ENCODE results near the gene PCED1B. TPM values are rescaled to one million over a fixed set of nuclear protein-coding genes. Genes with fewer than 3 reads are reported as not detected.

Gene PCED1B
- total and polyA plus RNA-seq, 2 donors (not counting 1 experiment from before 2014, with no cell fraction given) = 0.33 to 0.83 TPM

GRCh38 chr12:47212701-47213039, 133.2 kb downstream of the PCED1B start:
- H3K9me3 ChIP-seq (ENCODE audit: control insufficient read depth, insufficient read depth, low read depth, low read length) = no peaks in the 10 kb centered on the region
- no peaks in the 10 kb centered on the region for H4K20me1 ChIP-seq (ENCODE audit: control insufficient read depth, extremely low read depth, insufficient read depth, low read length)
- no peak overlapping the region for H3K4me2 ChIP-seq (ENCODE audit: extremely low read depth, insufficient read depth, low read length)
- no peak overlapping the region for H3K27ac ChIP-seq (ENCODE audit: insufficient read depth, low read length)
- H3K4me1 ChIP-seq (ENCODE audit: control insufficient read depth, extremely low read depth, insufficient read depth, low read length) = no peaks in the 10 kb centered on the region
- no peaks in the 10 kb centered on the region for H3K79me2 ChIP-seq (ENCODE audit: control insufficient read depth, insufficient read depth, low read length)
- H3K27me3 ChIP-seq (ENCODE audit: control insufficient read depth, insufficient read depth, low read length) = no peaks in the 10 kb centered on the region
- no peak for DNase-seq (ENCODE audit: low read depth in 2 of 2)
- H2AFZ ChIP-seq (ENCODE audit: low read length) = no peak overlapping the region
- H3K9ac ChIP-seq (ENCODE audit: insufficient read depth, low read length) = no peak overlapping the region
- TF ChIP-seq EZH2 (IDR thresholded peaks at IDR 0.05; ENCODE audit: low read length, missing control alignments) (no peak), CTCF (conservative IDR thresholded peaks at IDR 0.05 in 1 of 2, IDR thresholded peaks at IDR 0.05 in 1 of 2; ENCODE audit: low read depth in 1 of 2, low read length in 2 of 2) (no peak)
- no peaks in the 10 kb centered on the region for H3K36me3 ChIP-seq (ENCODE audit: control insufficient read depth, insufficient read depth, low read length)
- no peak overlapping the region for H3K4me3 ChIP-seq (replicated peaks in 1 of 4; ENCODE audit: control extremely low read depth in 1 of 4, insufficient read depth in 1 of 4, low read depth in 3 of 4, low read length in 4 of 4)

- Histone ChIP-seq H3K4me2 (ENCODE audit: extremely low read depth, insufficient read depth, low read length) (no peak overlapping the region), H3K4me3 (replicated peaks in 1 of 4; ENCODE audit: control extremely low read depth in 1 of 4, insufficient read depth in 1 of 4, low read depth in 3 of 4, low read length in 4 of 4) (no peak overlapping the region), H3K4me1 (ENCODE audit: control insufficient read depth, extremely low read depth, insufficient read depth, low read length) (no peaks in the 10 kb centered on the region), H3K27ac (ENCODE audit: insufficient read depth, low read length) (no peak overlapping the region), H3K79me2 (ENCODE audit: control insufficient read depth, insufficient read depth, low read length) (no peaks in the 10 kb centered on the region), H3K9ac (ENCODE audit: insufficient read depth, low read length) (no peak overlapping the region), H2AFZ (ENCODE audit: low read length) (no peak overlapping the region), H4K20me1 (ENCODE audit: control insufficient read depth, extremely low read depth, insufficient read depth, low read length) (no peaks in the 10 kb centered on the region), H3K27me3 (ENCODE audit: control insufficient read depth, insufficient read depth, low read length) (no peaks in the 10 kb centered on the region), H3K9me3 (ENCODE audit: control insufficient read depth, insufficient read depth, low read depth, low read length) (no peaks in the 10 kb centered on the region), H3K36me3 (ENCODE audit: control insufficient read depth, insufficient read depth, low read length) (no peaks in the 10 kb centered on the region)
- no peak for TF ChIP-seq CTCF (conservative IDR thresholded peaks at IDR 0.05 in 1 of 2, IDR thresholded peaks at IDR 0.05 in 1 of 2; ENCODE audit: low read depth in 1 of 2, low read length in 2 of 2)
- no peak for TF ChIP-seq EZH2 (IDR thresholded peaks at IDR 0.05; ENCODE audit: low read length, missing control alignments)
- DNase-seq (ENCODE audit: low read depth in 2 of 2) = no peak
These were observed 134.0 kb downstream of the PCED1B start for GRCh38 chr12:47213396-47213795.

GRCh38 chr12:47214001-47214619, 134.7 kb downstream of the PCED1B start:
- Histone ChIP-seq H3K9ac (ENCODE audit: insufficient read depth, low read length) (no peak overlapping the region), H2AFZ (ENCODE audit: low read length) (no peak overlapping the region)
- TF ChIP-seq EZH2 (IDR thresholded peaks at IDR 0.05; ENCODE audit: low read length, missing control alignments) (no peak), CTCF (conservative IDR thresholded peaks at IDR 0.05 in 1 of 2, IDR thresholded peaks at IDR 0.05 in 1 of 2; ENCODE audit: low read depth in 1 of 2, low read length in 2 of 2) (no peak)

More at GRCh38 chr12:47214001-47214619, 134.7 kb downstream of the PCED1B start:
- no peak overlapping the region for H3K4me2 ChIP-seq (ENCODE audit: extremely low read depth, insufficient read depth, low read length)
- H3K27me3 ChIP-seq (ENCODE audit: control insufficient read depth, insufficient read depth, low read length) = no peaks in the 10 kb centered on the region
- H3K27ac ChIP-seq (ENCODE audit: insufficient read depth, low read length) = no peak overlapping the region
- no peak for DNase-seq (ENCODE audit: low read depth in 2 of 2)
- no peaks in the 10 kb centered on the region for H3K4me1 ChIP-seq (ENCODE audit: control insufficient read depth, extremely low read depth, insufficient read depth, low read length)
- H3K4me3 ChIP-seq (replicated peaks in 1 of 4; ENCODE audit: control extremely low read depth in 1 of 4, insufficient read depth in 1 of 4, low read depth in 3 of 4, low read length in 4 of 4) = no peak overlapping the region
- H3K9me3 ChIP-seq (ENCODE audit: control insufficient read depth, insufficient read depth, low read depth, low read length) = no peaks in the 10 kb centered on the region
- H4K20me1 ChIP-seq (ENCODE audit: control insufficient read depth, extremely low read depth, insufficient read depth, low read length) = no peaks in the 10 kb centered on the region
- H3K36me3 ChIP-seq (ENCODE audit: control insufficient read depth, insufficient read depth, low read length) = no peaks in the 10 kb centered on the region
- no peaks in the 10 kb centered on the region for H3K79me2 ChIP-seq (ENCODE audit: control insufficient read depth, insufficient read depth, low read length)

All from fibroblast of lung (primary cell).